C4-2B (cell line): ENCODE results near the gene UBE3A.

ENCODE experiments used
- ZFX ChIP-seq: fragments of 450-650 bp; IDR thresholded peaks from 2 replicates; pipeline ENCODE4 v1.6.1; 2017
- TF ChIP-seq, protein P1 (sequence below): fragments of 450-650 bp; conservative IDR thresholded peaks from 2 replicates; pipeline ENCODE4 v1.5.1; 2017; ENCODE audit warnings: mild to moderate bottlenecking

DNA sequence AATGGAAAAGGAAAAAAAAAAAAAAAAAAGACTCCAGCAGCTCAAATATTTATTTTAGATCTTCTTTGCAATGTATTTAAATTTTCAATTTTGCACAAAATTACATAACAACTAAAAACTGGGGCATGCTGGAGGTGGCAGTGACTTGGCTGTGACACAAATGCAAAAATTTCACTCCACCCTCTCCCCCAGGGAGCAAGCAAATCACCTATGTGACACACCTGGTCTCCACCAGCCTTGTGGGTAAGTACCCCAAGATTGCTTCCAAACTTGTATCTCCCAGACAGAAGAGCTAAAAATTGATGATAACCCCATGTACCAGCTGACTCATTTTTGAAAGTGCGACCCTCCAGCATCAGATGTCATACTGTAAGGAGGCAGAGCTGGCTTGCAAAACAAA lies 32.0 kb downstream of the UBE3A start:
- TF ChIP-seq, protein P1, sequence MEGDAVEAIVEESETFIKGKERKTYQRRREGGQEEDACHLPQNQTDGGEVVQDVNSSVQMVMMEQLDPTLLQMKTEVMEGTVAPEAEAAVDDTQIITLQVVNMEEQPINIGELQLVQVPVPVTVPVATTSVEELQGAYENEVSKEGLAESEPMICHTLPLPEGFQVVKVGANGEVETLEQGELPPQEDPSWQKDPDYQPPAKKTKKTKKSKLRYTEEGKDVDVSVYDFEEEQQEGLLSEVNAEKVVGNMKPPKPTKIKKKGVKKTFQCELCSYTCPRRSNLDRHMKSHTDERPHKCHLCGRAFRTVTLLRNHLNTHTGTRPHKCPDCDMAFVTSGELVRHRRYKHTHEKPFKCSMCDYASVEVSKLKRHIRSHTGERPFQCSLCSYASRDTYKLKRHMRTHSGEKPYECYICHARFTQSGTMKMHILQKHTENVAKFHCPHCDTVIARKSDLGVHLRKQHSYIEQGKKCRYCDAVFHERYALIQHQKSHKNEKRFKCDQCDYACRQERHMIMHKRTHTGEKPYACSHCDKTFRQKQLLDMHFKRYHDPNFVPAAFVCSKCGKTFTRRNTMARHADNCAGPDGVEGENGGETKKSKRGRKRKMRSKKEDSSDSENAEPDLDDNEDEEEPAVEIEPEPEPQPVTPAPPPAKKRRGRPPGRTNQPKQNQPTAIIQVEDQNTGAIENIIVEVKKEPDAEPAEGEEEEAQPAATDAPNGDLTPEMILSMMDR: no peak
- TF ChIP-seq ZFX: no peak
